UCSD-AML1 (cell line): ENCODE results near the gene MAGEA8.
"Not testable (repeated sequence)": the region's sequence is repeated elsewhere in the genome, so short reads cannot be mapped to it uniquely, and the experiment has no call there.

Experiments used
- DNase-seq: peaks from one replicate; lab custom pipeline; 2025; ENCODE audit not compliant: unreplicated experiment; lab: John Stamatoyannopoulos, UW

Gene MAGEA8, protein sequence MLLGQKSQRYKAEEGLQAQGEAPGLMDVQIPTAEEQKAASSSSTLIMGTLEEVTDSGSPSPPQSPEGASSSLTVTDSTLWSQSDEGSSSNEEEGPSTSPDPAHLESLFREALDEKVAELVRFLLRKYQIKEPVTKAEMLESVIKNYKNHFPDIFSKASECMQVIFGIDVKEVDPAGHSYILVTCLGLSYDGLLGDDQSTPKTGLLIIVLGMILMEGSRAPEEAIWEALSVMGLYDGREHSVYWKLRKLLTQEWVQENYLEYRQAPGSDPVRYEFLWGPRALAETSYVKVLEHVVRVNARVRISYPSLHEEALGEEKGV

DNA sequence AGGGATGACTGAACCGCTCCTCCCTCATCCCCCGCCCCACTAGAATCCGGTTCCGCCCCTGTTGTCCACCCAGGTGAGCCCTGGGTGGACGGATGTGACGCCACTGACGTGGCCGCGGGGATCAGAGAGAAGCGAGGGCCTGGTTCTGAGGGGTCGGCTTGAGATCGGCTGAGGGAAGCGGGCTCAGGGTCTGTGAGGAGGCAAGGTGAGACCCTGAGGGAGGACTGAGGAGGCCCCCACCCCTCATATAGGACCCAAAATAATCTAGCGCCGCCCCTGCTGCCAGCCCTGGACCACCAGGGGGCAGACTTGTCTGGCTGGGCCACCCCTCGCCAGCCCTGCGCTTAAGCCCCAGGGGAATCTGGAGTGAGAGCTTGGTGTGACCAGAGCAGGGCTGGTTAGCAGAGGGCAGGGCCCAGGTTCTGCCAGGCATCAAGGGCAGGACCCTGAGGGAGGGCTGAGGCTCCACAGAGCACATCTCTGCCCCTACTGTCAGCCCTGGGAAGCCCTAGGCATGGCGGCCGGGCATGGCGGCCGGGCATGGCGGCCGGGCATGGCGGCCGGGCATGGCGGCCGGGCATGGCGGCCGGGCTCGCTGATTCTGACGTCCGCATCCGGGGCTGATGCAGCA is at the start of gene MAGEA8:
MAGEA8 (plus strand) TSS at position 103 of the 631 bp plus-strand sequence. CDS start 3,090 bp downstream, outside the sequence.
- DNase-seq: no peak

DNA sequence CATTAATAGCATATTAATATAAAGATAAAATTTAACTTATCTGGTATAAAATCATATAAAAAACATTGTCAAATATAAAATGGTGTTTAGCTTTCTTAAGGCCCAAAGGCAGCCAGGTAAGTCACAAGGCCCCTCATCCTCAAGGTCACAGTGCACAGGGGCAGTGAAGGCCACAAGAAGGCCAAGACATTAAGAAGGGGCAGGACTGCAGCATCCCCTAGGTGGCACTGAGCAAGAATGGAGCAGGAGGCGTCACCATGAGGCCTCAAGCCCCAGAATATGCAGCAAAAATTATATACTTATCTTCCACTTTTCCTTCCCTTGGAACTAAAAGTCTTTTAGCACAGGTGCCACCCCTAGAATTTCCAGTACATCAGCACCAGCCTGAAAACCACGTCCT is 49.5 kb upstream of the MAGEA8 start:
- no peak for DNase-seq

DNA sequence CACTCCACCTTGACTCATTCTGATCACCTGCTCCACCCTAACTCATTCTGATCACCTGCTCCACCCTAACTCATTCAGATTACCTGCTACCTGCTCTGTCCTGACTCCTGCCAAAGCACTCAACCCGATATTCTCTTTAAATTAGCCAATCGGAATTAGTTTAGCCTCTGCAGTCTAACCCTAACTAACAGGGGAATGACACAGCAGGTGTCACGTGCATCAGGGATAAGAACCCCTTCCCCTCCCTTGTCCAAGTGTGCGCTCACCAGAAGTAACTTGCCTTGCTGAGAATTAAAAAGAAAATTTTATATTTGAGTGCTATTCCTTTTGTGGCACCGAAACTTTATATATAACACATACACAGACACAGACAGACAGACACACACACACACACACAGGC is 44.3 kb upstream of the MAGEA8 start:
- not testable (repeated sequence) for DNase-seq

DNA sequence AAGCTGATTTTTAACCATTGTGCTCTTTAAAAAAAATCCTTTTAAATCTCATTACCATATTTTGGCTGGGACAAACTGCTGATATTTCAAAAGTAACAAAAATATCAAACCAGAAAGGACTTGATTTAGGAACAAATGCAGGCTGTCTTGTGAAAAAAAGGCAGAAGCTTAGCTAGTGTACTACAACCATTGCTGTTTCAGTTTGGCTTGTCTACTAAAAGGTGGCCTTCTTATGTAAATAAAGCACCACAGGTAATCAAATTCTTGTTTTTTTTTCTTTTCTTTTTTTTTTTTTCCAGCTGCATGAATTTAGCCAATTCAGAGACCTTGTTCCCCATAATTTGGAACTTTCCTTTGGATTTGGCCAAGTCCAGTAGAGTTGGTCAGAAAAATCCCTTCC is 43.8 kb upstream of the MAGEA8 start:
- DNase-seq: no peak

DNA sequence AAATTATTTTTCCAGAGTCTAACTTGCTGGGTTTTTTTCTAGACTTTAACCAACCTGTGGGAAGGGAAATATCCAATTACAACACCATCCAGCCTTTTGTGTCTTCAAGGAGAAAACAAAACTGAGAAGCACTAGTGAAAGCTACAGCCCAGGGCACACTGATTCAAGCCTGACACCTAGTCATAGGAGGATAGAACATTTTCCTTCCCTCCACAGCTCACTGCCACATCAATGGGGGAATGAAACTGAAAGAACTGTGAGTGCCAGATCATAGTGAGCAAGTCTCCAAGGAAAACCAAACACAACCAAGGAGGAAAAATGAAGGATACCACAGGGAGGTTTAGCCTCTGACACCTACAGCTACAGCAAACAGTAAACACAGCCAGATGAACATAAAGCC is 43.3 kb upstream of the MAGEA8 start:
- DNase-seq: no peak

DNA sequence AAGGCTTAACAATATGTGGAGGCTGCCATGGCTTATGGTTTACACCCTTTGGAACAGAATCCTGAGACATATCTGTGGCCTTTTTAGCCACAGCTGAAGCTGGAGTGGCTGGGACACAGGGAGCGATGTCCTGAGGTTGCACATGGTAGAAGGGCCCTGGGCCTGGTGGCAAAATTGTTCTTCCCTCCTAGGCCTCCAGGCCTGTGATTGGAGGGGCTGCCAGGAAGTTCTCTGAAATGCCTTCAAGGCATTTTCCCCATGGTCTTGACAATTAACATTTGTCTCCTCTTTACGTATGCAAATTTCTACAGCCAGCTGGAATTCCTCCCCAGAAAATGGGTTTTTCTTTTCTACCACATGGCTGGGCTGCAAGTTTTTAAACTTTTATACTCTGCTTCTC is 39.1 kb upstream of the MAGEA8 start:
- no peak for DNase-seq

DNA sequence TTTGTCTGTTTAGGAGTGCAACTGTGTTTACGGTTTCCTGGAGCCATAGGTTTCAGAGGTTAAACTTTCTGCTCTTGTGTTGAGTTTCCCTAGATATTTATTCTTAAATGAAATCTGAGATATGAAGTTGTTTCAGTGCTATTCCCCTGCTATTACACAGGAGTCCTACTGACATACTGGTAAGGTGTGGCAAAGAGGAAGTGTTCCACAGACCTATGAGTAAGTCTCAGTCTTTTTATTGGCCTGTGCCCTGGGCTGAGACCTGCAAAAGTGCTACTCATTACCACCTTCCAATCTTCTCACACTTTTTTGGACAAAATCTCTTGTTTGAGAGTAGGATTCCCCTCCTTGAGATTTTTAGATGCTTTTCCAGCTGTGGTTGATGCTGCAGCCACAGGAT is 35.6 kb upstream of the MAGEA8 start:
- no peak for DNase-seq

DNA sequence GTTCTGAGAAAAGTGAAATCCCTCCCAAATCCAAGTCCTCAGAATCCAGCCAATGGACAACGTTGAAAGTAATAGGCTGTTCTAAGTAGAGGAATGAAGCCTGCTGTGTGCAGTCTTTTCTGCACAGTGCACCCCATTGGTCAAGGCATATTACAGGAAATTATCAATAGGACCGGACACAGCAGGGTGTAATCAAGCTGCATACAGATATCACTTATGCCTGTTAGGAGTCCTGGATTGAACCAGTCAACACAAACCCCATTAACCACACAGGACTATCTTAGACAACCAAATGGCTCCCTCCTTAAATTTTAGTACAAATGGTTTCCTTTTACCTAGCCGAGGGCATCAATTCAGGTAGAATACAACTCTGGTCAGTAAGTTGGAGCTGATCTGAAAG is 34.2 kb upstream of the MAGEA8 start:
- no peak for DNase-seq

DNA sequence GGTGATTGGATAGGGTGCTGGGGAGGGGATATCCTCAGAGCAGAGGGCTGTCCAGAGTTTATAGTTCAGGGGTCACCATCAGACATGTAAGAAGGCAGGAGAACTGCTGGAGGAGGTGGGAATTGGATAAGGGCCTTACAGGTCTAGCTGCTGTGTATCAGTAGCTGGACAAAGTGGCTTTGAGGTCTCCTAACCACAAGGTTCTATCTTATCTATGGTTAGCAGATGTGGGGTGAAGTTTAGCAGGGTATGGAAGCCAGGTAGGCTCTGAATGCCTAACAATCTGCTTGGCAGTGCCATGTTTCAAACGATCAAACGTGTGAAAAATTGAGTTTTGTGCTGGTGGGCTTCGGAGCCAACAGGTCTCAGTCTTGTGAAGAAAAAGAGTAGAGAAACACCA is 32.1 kb upstream of the MAGEA8 start:
- DNase-seq: no peak

DNA sequence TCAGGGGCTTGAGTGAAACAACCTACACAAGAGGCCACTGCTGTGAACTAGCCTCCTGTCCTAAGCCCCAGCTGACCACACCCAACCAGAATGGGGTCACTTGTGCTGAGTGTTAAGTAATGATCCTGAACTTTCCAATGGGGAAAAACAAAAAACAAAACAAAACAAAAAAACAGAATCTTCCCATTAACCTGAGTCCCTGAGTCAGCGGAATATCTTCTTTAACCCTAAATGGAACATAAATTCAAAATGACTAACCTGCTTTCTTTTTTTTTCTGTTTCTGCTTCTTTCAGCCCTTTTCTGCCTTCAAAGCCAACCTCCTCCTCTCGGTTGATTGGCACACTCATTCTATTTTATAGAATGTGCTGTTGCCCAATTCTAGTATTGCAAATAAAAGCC is 31.2 kb upstream of the MAGEA8 start:
- DNase-seq: no peak

DNA sequence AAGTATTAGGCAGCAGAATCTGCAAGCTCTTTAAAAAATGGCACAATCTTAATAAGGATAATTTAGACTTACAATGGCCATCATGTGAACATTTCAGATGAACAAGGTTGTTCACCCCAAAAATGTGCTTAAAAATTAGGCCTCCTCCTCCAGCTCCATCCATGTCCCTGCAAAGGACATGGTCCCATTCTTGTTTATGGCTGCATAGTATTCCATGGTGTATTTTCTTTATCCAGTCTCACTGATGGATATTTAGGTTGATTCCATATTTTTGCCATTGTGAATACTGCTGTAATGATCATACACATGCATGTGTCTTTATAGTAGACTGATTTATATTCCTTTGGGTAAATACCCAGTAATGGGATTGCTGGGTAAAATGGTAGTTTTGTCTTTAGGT is 29.1 kb upstream of the MAGEA8 start:
- no peak for DNase-seq

DNA sequence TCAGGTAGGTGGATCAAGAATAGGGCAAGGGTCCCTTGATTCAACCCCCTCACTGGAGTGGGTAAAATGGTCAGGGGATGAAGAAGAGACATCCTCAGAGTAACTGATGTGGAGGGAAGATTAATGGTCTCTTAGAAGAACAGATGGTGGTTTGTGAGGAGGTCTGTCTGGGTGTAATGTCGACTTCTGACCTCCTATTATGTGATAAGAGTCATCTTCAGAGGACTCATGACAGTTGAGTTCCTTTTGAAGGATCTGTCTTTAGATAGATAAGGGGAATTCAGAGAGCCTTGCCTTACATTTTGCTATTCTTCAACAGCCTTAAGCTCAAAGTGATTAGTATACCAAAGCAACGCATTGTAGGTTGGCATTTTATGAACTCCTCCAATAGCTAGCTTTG is 27.1 kb upstream of the MAGEA8 start:
- DNase-seq: no peak

DNA sequence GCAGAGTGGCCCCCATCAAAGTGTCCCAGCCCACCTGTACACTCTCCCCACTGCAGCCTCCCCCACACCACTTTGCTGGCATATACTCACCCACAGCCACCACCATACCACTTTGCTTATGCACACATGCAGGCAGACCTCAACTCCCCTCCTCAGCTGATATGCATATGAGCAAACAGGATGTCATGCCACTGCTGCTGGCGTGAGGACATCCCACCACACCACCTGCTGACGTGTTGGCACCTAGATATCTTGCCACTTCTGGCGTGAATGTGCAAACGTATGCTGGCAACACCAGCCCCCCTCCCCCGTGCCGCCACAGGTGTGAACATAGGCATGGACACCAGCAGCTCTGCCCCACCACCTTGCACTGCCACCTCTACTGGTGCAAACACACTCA is 22.4 kb upstream of the MAGEA8 start:
- DNase-seq: no peak

DNA sequence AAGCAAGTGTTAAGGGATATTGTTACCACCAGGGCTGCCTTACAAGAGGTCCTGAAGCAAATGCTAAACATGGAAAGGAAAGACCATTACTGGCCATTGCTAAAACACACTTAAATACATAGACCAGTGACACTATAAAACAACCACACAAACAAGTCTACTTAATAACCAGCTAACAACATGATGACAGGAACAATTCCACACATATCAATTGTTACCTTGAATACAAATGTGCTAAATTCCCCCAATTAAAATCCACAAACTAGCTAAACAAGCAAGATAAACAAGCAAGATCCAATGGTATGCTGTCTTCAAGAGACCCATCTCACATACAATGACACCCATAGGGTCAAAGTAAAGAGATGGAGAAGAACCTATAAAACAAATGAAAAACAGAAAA is 20.5 kb upstream of the MAGEA8 start:
- no peak for DNase-seq

DNA sequence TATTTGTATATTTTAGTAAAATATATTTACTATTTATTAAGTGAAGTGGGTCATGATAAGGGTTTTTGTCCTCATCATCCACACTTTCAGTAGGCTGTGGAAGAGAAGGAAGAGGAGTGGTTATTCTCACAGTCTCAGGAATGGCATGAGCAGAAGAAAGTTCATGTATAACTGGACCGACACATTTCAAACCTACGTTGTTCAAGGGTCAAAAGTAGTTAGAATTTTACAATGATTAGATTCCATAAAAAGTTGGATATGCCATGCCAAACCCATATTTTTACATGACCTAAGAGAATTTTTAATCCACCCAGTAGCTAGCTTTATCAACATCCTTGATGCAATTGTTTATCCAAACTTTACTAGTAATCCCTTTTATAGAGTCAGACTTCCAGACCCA is 15.6 kb upstream of the MAGEA8 start:
- no peak for DNase-seq

DNA sequence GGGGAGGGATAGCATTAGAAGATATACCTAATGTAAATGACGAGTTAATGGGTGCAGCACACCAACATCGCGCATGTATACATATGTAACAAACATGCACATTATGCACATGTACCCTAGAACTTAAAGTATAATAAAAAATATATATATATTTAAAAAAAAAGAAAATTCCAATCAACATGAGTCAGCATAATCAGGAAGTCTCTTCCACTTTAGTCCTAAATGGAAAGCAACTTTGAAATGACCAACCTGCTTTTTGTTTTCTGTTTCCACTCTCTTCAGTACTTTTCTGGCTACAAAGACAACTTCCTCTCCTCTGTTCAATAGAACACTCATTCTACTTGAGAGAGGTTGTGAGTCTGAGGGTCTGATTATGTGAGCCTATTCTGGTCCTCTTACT is 13.5 kb upstream of the MAGEA8 start:
- DNase-seq: no peak

DNA sequence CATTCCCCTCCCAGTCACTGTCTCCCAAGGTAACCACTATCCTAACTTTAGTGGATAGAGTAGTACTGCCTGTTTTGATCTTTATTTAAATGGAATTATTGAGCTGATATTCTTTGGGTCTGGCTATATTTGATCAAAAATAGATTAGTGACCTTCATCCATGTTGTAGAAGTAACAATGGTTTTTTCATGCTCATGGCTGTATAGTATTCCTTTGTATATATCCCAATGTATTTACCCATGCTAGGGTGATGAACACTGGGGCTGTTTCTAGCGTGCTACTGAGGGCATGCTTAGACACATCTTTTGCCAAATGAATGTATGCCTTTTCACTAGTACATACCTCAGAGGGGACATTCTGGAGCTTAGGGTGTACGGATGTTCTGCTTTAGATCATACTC is 10.1 kb upstream of the MAGEA8 start:
- no peak for DNase-seq

DNA sequence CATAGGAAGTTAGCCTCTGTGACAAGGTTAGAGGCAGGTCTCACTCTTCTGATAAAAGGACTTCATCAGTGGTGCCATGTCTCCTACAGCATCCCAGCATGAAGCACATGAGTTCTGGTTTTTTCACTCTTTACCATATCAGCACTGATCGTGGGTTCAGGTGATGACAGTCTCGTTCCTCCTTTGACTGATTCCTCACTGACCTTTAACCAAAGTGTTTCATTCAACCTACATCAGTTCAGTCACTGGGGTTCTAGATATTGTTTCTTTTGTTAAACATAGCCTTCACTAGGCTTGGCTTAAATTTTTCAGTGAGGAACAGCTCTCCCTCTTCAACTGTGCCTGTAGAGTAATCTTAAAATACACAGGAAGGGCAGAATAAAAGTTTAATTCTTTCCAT is 9.6 kb upstream of the MAGEA8 start:
- no peak for DNase-seq

DNA sequence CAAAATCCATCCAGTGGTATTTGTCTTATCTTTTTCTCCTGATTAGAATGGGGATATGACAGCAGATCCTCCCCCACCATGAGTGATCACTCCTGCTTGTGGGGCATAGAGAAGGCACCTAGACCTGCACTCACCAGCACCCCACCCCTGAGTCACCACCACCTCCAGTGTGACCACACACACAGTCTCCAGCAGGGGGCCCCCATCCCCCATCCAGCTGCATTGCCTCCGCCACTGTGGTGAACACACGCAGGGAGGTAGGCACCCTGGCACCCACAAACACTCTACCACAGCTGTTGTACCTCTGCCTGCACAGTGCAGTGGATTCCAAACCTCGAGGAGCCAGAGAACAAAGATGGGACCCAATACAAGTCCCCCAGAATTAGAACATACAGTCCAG is 9.0 kb upstream of the MAGEA8 start:
- peak; percentile 51 for DNase-seq

DNA sequence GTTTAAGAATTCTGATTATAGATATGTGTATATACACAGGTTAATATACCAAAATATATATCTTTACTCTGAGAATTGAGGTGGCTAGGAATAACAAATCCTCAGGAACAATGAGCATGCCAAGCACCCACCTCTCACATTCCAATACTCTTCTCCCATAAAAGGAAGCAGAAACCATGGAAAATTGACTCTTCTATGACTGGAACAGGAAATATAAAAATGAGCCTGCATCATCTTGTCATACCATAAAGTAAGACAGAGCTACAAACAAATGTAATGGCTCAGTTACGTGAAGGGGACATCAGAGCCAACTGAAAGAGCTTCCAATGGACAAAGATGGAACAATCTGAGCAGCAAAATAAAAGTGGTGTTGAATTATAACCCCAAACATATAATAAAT is 3.8 kb upstream of the MAGEA8 start:
- DNase-seq: no peak

DNA sequence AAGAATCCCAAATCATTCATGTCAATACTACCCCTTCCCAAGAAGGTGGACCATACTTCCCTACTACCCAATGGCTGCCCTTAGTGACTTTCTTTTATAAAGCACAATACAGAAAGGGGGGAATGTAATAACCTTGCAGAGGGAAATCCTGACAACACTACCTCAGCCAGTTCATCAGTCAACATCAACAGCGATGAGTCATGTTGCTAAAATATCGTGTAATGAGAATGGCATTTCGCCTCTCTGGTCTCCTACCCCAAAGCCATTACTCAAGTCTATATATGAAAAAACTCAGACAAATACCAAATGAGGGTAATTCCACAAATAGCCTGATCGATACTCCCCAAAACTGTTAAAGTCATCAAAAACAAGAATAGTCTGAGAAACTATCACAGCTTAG is 3.3 kb upstream of the MAGEA8 start:
- DNase-seq: no peak

DNA sequence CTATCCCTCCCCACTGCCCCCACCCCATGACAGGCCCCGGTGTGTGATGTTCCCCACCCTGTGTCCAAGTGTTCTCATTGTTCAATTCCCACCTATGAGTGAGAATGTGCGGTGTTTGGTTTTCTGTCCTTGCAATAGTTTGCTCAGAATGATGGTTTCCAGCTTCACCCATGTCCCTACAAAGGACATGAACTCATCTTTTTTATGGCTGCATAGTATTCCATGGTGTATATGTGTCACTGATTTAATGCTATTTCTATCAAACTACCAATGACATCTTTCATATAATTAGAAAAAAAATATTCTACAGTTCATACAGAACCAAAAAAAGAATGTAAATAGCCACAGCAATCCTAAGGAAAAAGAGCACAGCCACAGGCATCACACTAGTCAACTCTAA is 9.8 kb downstream of the MAGEA8 start:
- DNase-seq: not testable (repeated sequence)

DNA sequence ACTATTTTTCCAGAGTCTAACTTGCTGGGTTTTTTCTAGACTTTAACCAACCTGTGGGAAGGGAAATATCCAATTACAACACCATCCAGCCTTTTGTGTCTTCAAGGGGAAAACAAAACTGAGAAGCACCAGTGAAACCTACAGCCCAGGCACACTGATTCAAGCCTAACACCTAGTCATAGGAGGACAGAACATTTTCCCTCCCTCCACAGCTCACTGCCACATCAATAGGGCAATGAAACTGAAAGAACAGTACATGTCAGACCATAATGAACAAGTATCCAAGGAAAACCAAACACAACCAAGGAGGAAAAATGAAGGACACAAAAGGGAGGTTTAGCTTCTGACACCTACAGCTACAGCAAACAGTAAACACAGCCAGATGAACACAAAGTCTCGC is 17.6 kb downstream of the MAGEA8 start:
- no peak for DNase-seq
